MM.1S (cell line): ENCODE results near the gene ARPC1A.

Source experiments
- DNase-seq: peaks from one replicate; pipeline ENCODE4 v3.0.0-alpha.2; 2015
- H2AFZ ChIP-seq: fragments of 300-600 bp; sonication (generic); 2 replicates; pipeline ENCODE4 v1.6.0; 2016; ENCODE audit warnings: antibody characterized with exemption, low read length
- H3F3A ChIP-seq: fragments of 300-600 bp; sonication (generic); 2 replicates; pipeline ENCODE4 v1.6.1; 2016; ENCODE audit warnings: mild to moderate bottlenecking, antibody characterized with exemption, low read length, moderate library complexity, mixed read lengths; ENCODE audit not compliant: insufficient read depth
- H3K27ac ChIP-seq: fragments of 300-600 bp; sonication (generic); 2 replicates; pipeline ENCODE4 v1.5.1; 2016; ENCODE audit warnings: mild to moderate bottlenecking, low read length
- H3K27me3 ChIP-seq: fragments of 300-600 bp; sonication (generic); replicated peaks from 2 replicates; pipeline ENCODE4 v1.6.0; 2016; ENCODE audit warnings: low read length; ENCODE audit not compliant: insufficient read depth
- H3K36me3 ChIP-seq: fragments of 300-600 bp; sonication (generic); replicated peaks from 2 replicates; pipeline ENCODE4 v1.6.1; 2016; ENCODE audit warnings: mild to moderate bottlenecking, low read length, mixed read lengths; ENCODE audit not compliant: insufficient read depth
- H3K4me1 ChIP-seq: fragments of 300-600 bp; sonication (generic); 2 replicates; pipeline ENCODE4 v1.6.1; 2016; ENCODE audit warnings: low read length, mixed read lengths
- H3K4me2 ChIP-seq: fragments of 300-600 bp; sonication (generic); 2 replicates; pipeline ENCODE4 v1.6.0; 2016; ENCODE audit warnings: low read depth, low read length
- H3K4me3 ChIP-seq: fragments of 300-600 bp; sonication (generic); 2 replicates; pipeline ENCODE4 v1.5.1; 2016; ENCODE audit warnings: low read length, mixed read lengths
- H3K79me2 ChIP-seq: fragments of 300-600 bp; sonication (generic); 2 replicates; pipeline ENCODE4 v1.6.1; 2016; ENCODE audit warnings: mixed run types, low read length, mixed read lengths
- H3K9ac ChIP-seq: fragments of 300-600 bp; sonication (generic); 2 replicates; pipeline ENCODE4 v1.6.1; 2016; ENCODE audit warnings: low read length, mixed read lengths
- H3K9me2 ChIP-seq: fragments of 300-600 bp; sonication (generic); replicated peaks from 2 replicates; pipeline ENCODE4 v1.6.1; 2016; ENCODE audit warnings: mild to moderate bottlenecking, low read length, mixed read lengths; ENCODE audit not compliant: insufficient read depth
- H3K9me3 ChIP-seq: fragments of 300-600 bp; sonication (generic); replicated peaks from 2 replicates; pipeline ENCODE4 v1.6.1; 2016; ENCODE audit warnings: mild to moderate bottlenecking, low read length, mixed read lengths; ENCODE audit not compliant: insufficient read depth
- H4K20me1 ChIP-seq: fragments of 300-600 bp; sonication (generic); 2 replicates; pipeline ENCODE4 v1.6.1; 2016; ENCODE audit warnings: mild to moderate bottlenecking, low read length, moderate library complexity, mixed read lengths; ENCODE audit not compliant: insufficient read depth
- EZH2 ChIP-seq: fragments of 300-600 bp; sonication (generic); optimal IDR thresholded peaks from 2 replicates; pipeline ENCODE3; 2017; ENCODE audit warnings: low read depth, mild to moderate bottlenecking, antibody characterized with exemption, low read length, mixed read lengths
- EZH2phosphoT487 ChIP-seq: fragments of 300-600 bp; sonication (generic); IDR thresholded peaks from 2 replicates; pipeline ENCODE4 v1.6.1; 2018; ENCODE audit warnings: antibody characterized with exemption, low read length
- TF ChIP-seq, protein P1 (sequence below): fragments of 300-600 bp; sonication (generic); IDR thresholded peaks from 2 replicates; pipeline ENCODE4 v1.5.1; 2016; ENCODE audit warnings: antibody characterized with exemption, low read length, mixed read lengths

Gene ARPC1A

DNA sequence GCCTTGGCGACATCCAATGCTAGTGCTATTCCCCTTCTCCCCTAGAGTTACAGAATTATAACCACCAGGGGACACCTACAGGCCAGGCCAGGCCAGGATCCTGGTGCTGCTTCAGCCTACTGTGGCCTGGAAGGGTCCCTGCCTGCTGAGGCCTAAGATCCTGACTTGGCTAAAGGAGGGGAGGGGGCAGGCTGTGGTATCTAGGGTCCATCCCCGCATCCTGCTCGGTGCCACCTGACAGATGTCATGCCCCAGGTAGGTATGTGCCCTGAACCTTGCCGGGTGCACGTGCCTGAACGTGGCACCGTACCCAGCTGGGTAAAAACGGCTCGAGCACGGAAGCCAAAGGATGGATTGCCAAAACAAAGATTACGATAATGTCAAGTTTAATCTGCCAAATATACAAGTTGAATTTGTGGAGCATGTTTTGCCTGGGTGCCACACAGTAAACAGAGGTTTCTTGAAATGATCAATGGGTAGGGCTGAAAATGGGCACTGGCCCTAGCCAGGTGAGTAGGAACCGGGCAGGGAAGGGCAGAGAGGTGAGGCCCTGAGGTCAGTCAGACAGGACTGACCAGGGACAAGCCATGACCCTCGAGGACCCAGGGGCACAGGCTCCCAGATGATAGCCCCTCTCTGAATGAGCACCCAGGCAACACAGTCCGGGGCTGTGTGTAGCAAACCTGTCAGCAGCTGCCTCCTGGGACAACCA, 70.1 kb downstream of the ARPC1A start:
- Histone ChIP-seq H3F3A (peaks cover 8% of the 10 kb centered on the region), H3K9me2 (no peaks in the 10 kb centered on the region), H3K79me2 (peaks cover 12% of the 10 kb centered on the region; the same call in 1 of the 2 replicates), H3K4me3 (no peak overlapping the region), H3K27ac (no peak overlapping the region), H3K4me2 (no peak overlapping the region), H3K4me1 (no peaks in the 10 kb centered on the region), H3K9me3 (no peaks in the 10 kb centered on the region), H4K20me1 (no peaks in the 10 kb centered on the region), H3K9ac (no peak overlapping the region), H3K36me3 (no peaks in the 10 kb centered on the region), H2AFZ (no peak overlapping the region), H3K27me3 (no peaks in the 10 kb centered on the region)
- TF ChIP-seq EZH2phosphoT487, result no peak
- TF ChIP-seq, protein P1, sequence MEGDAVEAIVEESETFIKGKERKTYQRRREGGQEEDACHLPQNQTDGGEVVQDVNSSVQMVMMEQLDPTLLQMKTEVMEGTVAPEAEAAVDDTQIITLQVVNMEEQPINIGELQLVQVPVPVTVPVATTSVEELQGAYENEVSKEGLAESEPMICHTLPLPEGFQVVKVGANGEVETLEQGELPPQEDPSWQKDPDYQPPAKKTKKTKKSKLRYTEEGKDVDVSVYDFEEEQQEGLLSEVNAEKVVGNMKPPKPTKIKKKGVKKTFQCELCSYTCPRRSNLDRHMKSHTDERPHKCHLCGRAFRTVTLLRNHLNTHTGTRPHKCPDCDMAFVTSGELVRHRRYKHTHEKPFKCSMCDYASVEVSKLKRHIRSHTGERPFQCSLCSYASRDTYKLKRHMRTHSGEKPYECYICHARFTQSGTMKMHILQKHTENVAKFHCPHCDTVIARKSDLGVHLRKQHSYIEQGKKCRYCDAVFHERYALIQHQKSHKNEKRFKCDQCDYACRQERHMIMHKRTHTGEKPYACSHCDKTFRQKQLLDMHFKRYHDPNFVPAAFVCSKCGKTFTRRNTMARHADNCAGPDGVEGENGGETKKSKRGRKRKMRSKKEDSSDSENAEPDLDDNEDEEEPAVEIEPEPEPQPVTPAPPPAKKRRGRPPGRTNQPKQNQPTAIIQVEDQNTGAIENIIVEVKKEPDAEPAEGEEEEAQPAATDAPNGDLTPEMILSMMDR, result no peak
- no peak for DNase-seq

DNA sequence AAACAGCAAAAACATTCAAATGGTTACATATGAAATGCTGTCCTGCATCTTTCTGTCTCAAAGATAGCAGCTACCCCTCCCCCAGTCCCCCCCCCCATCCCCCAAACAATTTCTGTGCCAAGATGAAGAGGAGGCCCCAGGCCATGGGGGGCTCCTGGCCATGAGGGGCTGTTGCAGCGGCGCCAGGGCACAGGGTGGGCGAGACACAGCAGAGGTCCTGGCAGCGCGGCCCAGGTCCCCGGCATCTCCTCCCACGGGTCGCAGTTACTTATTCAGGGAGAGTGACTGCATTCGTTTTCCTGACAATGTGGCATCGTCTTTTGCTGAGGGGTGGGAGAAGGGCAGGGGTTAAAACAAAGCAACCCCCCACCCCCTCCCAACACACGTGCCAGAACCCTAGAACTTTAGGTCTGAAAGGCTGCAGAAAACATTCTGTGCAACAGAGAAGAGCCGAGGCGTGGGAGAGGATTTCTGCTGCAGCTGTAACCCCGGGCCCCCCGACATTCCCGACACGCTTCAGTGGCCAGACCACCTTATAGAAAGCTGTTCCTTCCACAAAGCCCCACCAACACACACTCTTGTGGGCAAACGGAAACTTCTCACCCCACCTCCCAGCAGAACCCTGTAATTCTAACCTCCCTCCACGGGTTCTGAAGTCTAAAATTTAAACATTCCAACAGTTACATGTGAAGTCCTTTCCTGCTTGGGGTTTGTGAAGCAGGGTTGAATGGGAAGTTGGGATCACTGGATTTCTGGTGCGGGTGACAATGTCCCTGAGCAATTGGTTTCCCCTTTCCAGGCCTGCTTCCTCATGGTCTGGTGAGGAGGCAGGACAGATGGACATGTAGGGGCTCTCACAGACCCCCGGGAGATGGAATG, 71.0 kb downstream of the ARPC1A start:
- H3K4me3 ChIP-seq, result no peak overlapping the region
- no peaks in the 10 kb centered on the region for H3K36me3 ChIP-seq
- no peak overlapping the region for H3K4me2 ChIP-seq

DNA sequence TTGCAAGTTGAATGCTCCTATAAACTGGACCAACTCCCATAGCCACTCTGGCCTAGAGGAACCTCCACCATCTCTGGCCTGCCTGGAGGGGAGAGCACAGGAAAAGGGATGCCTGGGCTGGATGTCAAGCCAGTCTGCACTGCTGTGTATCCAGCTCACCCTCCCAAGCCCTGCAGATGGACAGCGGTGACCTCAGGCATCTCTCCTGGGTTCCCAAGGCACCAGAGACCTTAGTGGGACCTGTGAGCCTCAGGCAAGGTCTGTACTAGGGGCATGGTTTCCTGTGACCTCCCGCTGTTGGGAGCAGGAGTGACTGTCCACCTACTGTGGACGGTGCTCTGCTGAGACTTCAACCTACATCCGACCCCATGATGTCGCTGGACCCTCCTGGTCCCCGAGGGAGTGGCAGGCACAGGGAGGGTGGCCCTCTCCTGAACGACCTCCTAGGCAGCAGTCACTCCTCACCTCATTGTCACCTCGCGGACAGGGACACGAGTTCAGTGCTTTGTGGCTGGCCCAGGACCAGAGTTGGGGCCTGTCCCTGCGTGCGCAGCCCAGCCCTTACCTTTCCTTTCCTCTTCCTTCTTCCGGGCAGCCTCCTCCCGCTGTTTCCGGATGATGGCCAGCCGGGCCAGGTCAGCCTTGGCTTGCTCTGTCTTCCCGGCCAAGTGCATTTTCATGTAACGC, 71.7 kb downstream of the ARPC1A start:
- no peak for DNase-seq
- H3K79me2 ChIP-seq, result peaks cover 12% of the 10 kb centered on the region; the same call in 1 of the 2 replicates
- no peaks in the 10 kb centered on the region for H4K20me1 ChIP-seq
- no peak overlapping the region for H3K27ac ChIP-seq
- H3K36me3 ChIP-seq, result no peaks in the 10 kb centered on the region
- no peaks in the 10 kb centered on the region for H3K9me3 ChIP-seq
- H3K9me2 ChIP-seq, result no peaks in the 10 kb centered on the region
- no peak overlapping the region for H2AFZ ChIP-seq
- H3K4me1 ChIP-seq, result no peaks in the 10 kb centered on the region
- H3K9ac ChIP-seq, result no peak overlapping the region
- H3F3A ChIP-seq, result peaks cover 1% of the 10 kb centered on the region
- no peaks in the 10 kb centered on the region for H3K27me3 ChIP-seq
- H3K4me3 ChIP-seq, result no peak overlapping the region
- no peak overlapping the region for H3K4me2 ChIP-seq
- TF ChIP-seq EZH2, result no peak

More for the DNA sequence above, 71.0 kb downstream of the ARPC1A start:
- no peaks in the 10 kb centered on the region for H3K27me3 ChIP-seq
- H3F3A ChIP-seq, result peaks cover 8% of the 10 kb centered on the region
- no peak overlapping the region for H3K27ac ChIP-seq
- TF ChIP-seq EZH2 (no peak), EZH2phosphoT487 (no peak)
- TF ChIP-seq, protein P1, result no peak
- no peak overlapping the region for H3K9ac ChIP-seq
- no peaks in the 10 kb centered on the region for H3K9me3 ChIP-seq
- no peaks in the 10 kb centered on the region for H4K20me1 ChIP-seq
- H3K9me2 ChIP-seq, result no peaks in the 10 kb centered on the region
- peaks cover 12% of the 10 kb centered on the region; the same call in 1 of the 2 replicates for H3K79me2 ChIP-seq
- DNase-seq, result no peak
- H3K4me1 ChIP-seq, result no peaks in the 10 kb centered on the region
- no peak overlapping the region for H2AFZ ChIP-seq
